ENCODE measurements around the gene FAM50A.
"Not testable (repeated sequence)": the region's sequence is repeated elsewhere in the genome, so short reads cannot be mapped to it uniquely, and the experiment has no call there.

Gene FAM50A

DNA sequence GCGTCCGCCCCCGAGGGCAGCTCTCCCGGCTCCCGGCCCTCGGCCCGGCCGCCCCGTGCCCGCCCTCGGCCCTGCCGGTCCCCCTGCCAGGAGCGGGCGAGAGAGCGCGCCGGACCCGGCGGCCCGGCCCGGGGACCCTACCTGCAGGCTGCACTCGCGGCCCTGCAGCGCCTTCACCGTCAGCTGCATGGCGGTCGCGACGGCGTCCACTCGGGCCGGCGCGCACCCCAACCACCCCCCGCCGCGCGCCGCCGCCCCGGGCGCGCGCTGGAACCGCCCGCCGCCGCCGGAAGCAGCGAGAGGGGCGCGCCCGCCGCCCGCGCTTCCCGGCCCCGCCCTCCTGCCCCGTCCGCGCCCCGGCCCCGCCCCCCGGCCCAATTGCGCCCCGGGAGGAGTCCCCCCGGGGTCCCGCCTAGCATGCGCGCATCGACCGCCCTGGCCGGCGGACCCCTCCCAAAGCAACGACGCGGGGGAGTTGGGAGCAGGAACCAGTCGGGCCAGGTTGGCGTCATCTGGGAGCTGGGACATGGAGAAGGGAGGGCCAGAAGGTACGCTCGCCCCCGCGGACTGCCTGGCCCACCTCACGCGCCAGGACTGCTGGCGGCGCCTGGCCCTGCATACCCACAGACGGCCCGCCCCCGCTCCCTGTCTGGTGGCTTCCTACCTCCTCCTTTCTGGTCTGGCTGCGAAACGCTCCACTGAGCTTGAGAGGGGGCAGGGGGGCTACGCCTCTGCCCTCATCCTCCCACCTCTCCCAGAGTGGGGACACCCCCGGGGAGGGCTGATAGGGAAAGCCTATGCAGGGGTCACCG lies 42.7 kb downstream of the FAM50A start, which contains the start of gene UBL4A:
TSS of gene UBL4A (minus strand) at position 220 of the 812 bp plus-strand sequence. CDS start at position 189, 31 bp downstream.
- DNase-seq, result peak; percentile 65

DNA sequence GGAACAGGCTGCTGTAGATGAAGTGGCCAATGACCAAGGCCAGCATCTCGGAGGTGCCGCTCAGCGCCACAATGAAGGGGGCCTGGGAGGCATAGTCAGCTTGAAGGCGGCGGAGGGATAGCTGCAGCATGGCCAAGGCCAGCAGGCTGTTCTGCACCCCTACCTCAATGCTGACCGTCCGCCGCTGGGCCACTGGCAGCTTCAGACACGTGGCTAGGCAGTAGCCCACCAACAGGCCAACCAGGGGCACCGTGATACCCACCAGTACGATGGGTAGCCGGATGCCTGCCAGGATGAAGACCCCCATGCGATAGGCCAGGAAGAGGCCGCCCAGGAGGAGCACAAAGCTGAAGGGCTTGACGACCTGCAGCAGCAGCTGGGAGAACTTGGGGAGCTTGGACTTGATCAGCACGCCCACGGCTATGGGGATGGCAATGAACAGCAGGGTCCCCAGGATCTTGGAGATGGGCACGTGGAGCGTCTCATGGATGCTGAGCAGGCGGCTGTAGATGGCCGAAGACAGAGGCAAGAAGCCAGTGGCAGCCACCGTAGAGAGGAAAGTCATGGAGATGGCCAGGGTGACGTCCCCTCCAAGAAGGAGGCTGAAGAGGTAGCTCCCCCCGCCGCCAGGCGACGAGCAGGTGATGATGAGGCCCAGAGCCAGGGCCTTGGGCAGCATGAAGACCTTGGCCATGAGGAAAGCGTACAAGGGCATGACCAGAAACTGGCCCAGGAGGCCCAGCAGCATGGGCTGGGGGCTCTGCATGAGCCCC lies 43.8 kb downstream of the FAM50A start:
- no peak for DNase-seq

DNA sequence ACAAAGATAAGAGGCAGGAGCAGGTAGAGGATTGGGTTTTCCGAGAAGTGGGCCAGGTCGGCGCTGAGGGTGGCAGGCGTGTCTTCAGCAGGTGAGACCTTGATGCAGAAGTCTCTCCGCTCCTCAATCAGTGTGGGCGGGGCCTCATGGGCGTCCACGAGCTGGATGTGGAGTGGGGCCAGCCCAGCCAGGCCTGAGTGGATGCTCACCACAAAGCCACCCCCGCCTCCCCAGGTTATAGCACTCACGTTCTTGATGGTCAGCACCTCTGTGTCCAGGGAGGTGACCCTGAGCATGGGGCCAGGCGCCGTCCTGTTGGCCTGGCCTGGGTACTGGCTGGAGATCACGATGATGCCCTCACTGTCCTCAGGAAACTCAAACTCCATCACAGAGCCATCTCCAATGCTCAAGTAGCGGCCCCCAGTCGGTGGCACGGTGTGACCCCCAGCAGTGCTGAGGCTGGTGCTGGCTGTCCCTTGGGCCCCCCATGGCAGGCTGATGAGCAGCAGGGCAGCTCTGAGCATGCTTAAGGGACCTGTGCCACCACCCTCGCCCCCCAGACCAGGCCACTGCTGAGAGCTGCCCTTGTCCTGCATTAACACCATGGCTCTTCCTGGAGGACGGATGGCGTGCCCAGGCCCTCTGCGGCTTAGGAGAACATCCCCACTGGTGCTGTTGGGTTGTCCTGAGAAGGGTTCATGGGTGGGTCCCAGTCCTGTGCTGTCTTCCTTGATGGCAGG lies 44.6 kb downstream of the FAM50A start:
- DNase-seq, result no peak

DNA sequence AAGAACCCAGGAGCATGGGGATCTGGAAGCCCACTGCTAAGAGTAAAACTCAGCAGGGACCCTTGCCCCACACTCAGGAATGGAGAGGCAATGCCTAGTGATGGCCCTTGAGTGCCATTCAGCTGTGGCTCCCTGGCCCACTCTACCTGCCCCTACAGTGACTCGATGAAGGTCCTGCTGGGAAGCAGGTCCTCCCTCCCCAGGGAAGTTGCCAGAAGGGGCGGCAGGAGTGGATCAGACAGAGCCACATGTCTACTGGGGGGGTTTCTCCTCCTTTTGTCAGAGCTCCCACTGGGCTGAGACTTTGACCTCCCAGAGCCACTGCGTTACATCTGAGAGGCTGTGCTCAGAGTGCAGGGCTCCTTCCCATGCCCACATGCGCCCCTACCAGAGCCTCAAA lies 45.2 kb downstream of the FAM50A start:
- no peak for DNase-seq

DNA sequence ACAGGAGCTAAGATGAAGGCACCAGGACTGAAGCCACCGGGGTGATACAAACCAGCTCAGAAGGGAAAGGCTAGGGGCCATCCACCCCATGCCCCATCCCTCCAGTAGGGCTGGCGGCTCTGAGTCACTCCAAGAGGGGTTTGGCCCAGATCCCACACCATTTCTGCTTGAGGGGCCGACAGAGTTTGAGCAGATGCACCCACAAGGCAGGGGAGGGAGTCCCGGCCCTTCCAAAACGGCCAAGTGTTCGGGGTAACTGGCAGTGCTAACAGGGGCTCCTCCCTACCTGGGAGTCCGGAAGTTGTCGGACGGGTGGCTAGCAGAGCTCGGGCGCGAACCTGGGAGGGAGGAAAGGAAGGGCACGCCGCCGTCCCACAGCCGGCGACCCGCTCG lies 46.1 kb downstream of the FAM50A start:
- peak; percentile 44 for DNase-seq

DNA sequence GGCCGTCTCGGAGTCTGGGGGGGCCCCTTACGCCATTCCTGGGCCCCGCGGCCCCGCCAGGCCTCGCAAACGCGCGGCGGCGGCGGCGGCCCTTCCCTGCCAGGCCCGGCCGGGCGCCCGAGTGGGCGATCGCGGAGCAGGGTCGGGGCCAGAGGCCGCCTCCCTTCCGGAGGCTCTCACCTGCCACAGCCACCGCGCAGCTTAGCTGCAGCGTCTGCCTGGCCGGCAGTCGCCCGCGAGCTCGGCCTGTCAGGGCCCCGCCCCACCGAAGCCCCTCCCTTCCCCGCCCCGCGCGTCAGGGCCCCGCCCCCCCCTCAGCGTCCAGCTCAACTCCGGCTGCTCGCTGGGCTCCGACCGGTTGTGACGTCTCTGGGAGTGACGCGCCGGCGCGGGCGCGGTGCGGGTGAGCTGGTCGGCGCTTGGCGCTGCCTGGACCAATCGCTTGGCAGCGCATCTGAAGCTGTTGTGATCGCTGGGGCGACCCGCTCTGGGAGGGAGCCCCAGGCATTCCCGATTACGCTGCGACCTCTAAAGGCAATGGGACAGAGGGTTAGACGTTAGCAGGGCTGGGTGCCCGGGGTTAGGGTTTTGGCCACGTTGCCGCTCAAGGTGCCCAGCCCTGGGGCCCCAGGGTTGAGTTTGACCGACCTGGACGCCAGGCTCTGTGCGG lies 46.6 kb downstream of the FAM50A start, which contains the start of gene SLC10A3:
TSS of gene SLC10A3 (minus strand) at position 216 of the 670 bp plus-strand sequence. CDS start 1,689 bp downstream, outside the sequence.
- DNase-seq, result peak; percentile 95

DNA sequence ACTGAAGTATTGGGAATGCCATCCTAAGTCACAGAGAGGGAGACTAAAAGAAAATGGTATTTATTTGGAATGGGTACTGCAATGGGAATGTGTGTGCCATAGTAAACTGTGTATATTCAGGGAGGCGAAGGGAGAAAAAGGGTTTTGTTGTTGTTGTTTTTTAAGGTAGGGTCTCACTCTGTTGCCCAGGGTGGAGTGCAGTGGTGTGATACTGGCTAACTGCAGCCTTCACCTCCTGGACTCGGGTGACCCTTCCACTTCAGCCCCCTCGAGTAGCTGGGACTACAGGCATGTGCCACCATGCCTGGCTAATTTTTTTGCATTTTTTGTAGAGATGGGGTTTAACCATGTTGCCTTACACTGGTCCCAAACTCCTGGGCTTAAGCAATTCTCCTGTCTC lies 50.8 kb downstream of the FAM50A start:
- DNase-seq, result no peak

DNA sequence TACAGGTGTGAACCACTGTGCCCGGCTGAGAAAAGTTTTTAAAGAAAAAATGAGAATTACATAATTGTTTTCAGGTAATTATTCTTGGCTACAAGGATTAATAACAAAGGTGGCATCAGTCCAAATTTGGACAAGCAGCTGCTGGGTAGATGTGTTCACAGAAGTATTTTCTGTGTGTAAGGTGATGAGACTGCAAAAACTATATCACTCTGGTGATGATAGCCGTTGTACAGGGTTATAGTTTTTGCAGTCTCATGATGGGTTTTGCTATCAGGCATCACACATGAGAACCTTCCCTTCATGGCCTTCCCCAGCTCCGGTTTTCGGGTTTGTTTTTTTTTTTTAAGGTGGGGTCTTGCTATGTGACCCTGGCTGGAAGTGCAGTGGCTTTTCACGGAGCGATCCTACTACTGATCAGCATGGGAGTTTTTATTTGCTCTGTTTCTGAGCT lies 51.6 kb downstream of the FAM50A start:
- DNase-seq, result no peak

DNA sequence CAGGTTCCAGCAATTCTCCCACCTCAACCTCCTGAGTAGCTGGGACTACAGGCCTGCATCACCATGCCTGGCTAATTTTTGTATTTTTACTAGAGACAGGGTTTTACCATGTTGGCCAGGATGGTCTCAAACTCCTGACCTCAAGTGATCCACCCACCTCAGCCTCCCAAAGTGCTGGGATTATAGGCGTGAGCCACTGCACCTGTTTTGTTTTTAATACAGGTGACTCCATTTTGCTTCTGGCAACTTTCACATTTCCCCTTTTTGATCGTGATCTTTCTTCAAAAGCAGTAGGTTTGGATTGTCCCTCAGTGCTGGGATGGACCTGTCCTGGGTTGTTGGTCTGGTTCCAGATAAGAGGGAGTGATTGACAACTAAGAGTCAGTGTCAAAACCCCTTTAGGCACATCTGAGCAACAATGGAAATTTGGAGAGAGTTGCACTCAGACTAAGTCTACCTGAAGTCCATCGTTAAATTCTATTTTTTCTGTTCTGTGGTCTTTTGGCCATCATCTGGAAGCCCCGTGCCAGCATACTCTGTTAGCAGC lies 52.7 kb downstream of the FAM50A start:
- DNase-seq, result not testable (repeated sequence)
